DOHH2 (cell line): ENCODE data around the gene ELL2.

Experiments
- H3F3A ChIP-seq: fragments of 200-600 bp; sonication (generic), shearing (Covaris generic); 2 replicates; pipeline ENCODE4 v1.6.0; 2016; ENCODE audit warnings: antibody characterized with exemption, mild to moderate bottlenecking; ENCODE audit not compliant: control insufficient read depth, insufficient read depth
- H3K27ac ChIP-seq: fragments of 200-600 bp; sonication (generic); 2 replicates; pipeline ENCODE4 v1.5.1; 2014; ENCODE audit warnings: low read depth, mild to moderate bottlenecking, low read length, moderate library complexity
- H3K27me3 ChIP-seq: fragments of 200-600 bp; sonication (generic); 2 replicates; pipeline ENCODE4 v1.6.1; 2014; ENCODE audit warnings: mild to moderate bottlenecking, low read length, mixed read lengths; ENCODE audit not compliant: control insufficient read depth
- H3K36me3 ChIP-seq: fragments of 200-600 bp; sonication (generic); 2 replicates; pipeline ENCODE4 v1.6.1; 2014; ENCODE audit warnings: mild to moderate bottlenecking, low read length, moderate library complexity, mixed read lengths; ENCODE audit not compliant: control insufficient read depth
- H3K4me1 ChIP-seq: fragments of 200-600 bp; sonication (generic); 2 replicates; pipeline ENCODE4 v1.6.1; 2014; ENCODE audit warnings: mild to moderate bottlenecking, low read length, mixed read lengths; ENCODE audit not compliant: control insufficient read depth
- H3K4me2 ChIP-seq: fragments of 200-600 bp; sonication (generic); 2 replicates; pipeline ENCODE4 v1.6.0; 2014; ENCODE audit warnings: mild to moderate bottlenecking, low read length, moderate library complexity
- H3K4me3 ChIP-seq: fragments of 200-600 bp; sonication (generic); 2 replicates; pipeline ENCODE4 v1.5.1; 2014; ENCODE audit warnings: mild to moderate bottlenecking, low read length, mixed read lengths
- H3K79me2 ChIP-seq: fragments of 200-600 bp; sonication (generic); 2 replicates; pipeline ENCODE4 v1.6.1; 2014; ENCODE audit warnings: mild to moderate bottlenecking, low read length, mixed read lengths; ENCODE audit not compliant: control insufficient read depth
- H3K9me2 ChIP-seq: fragments of 200-600 bp; sonication (generic); replicated peaks from 2 replicates; pipeline ENCODE4 v1.6.1; 2014; ENCODE audit warnings: mild to moderate bottlenecking, low read length, mixed read lengths; ENCODE audit not compliant: control insufficient read depth
- H3K9me3 ChIP-seq: fragments of 200-600 bp; sonication (generic); 2 replicates; pipeline ENCODE4 v1.6.1; 2014; ENCODE audit warnings: antibody characterized with exemption, low read length, mixed read lengths; ENCODE audit not compliant: control insufficient read depth, insufficient read depth
- H4K20me1 ChIP-seq: fragments of 200-600 bp; sonication (generic); 2 replicates; pipeline ENCODE4 v1.6.0; 2014; ENCODE audit warnings: low read depth, mild to moderate bottlenecking, antibody characterized with exemption, low read length, moderate library complexity; ENCODE audit not compliant: control insufficient read depth, insufficient read depth
- CTCF ChIP-seq: fragments of 200-600 bp; sonication (generic); IDR thresholded peaks from one replicate; pipeline ENCODE4 v1.5.1; 2014; ENCODE audit warnings: antibody characterized with exemption, mild to moderate bottlenecking, low read depth, low read length; ENCODE audit not compliant: poor library complexity, severe bottlenecking
- EZH2phosphoT487 ChIP-seq: fragments of 200-600 bp; sonication (generic); IDR thresholded peaks from 2 replicates; pipeline ENCODE4 v1.6.1; 2017; ENCODE audit warnings: borderline replicate concordance, mild to moderate bottlenecking, antibody characterized with exemption, low read length, moderate library complexity, mixed read lengths

ELL2 gene

GRCh38 chr5:95951916-95952315 is 9.7 kb downstream of the ELL2 start:
- Histone ChIP-seq H3F3A (no peaks in the 10 kb centered on the region), H3K9me3 (no peaks in the 10 kb centered on the region), H3K36me3 (no peaks in the 10 kb centered on the region), H3K9me2 (no peaks in the 10 kb centered on the region), H3K4me3 (no peak overlapping the region), H3K4me1 (no peaks in the 10 kb centered on the region), H3K27ac (no peak overlapping the region), H3K79me2 (no peaks in the 10 kb centered on the region), H3K4me2 (no peak overlapping the region), H4K20me1 (no peaks in the 10 kb centered on the region), H3K27me3 (no peaks in the 10 kb centered on the region; the same call in none of the 2 replicates)
- no peak for TF ChIP-seq EZH2phosphoT487
- TF ChIP-seq CTCF, result no peak

GRCh38 chr5:95949810-95950209 is 11.8 kb downstream of the ELL2 start:
- no peaks in the 10 kb centered on the region for H4K20me1 ChIP-seq
- no peaks in the 10 kb centered on the region for H3K9me2 ChIP-seq
- TF ChIP-seq CTCF, result no peak
- TF ChIP-seq EZH2phosphoT487, result no peak
- H3K79me2 ChIP-seq, result no peaks in the 10 kb centered on the region
- no peaks in the 10 kb centered on the region for H3K36me3 ChIP-seq
- H3K27me3 ChIP-seq, result no peaks in the 10 kb centered on the region; the same call in 1 of the 2 replicates
- no peak overlapping the region for H3K4me2 ChIP-seq
- H3K4me3 ChIP-seq, result no peak overlapping the region
- no peak overlapping the region for H3K27ac ChIP-seq
- no peaks in the 10 kb centered on the region for H3K9me3 ChIP-seq
- H3F3A ChIP-seq, result no peaks in the 10 kb centered on the region
- no peaks in the 10 kb centered on the region for H3K4me1 ChIP-seq

- no peaks in the 10 kb centered on the region; the same call in 1 of the 2 replicates for H3K27me3 ChIP-seq
- H4K20me1 ChIP-seq, result no peaks in the 10 kb centered on the region
- TF ChIP-seq CTCF (no peak), EZH2phosphoT487 (no peak)
- no peaks in the 10 kb centered on the region for H3K9me2 ChIP-seq
- no peaks in the 10 kb centered on the region for H3K79me2 ChIP-seq
- H3F3A ChIP-seq, result no peaks in the 10 kb centered on the region
- H3K36me3 ChIP-seq, result no peaks in the 10 kb centered on the region
- H3K4me2 ChIP-seq, result no peak overlapping the region
- no peaks in the 10 kb centered on the region for H3K4me1 ChIP-seq
- H3K4me3 ChIP-seq, result no peak overlapping the region
- H3K27ac ChIP-seq, result no peak overlapping the region
- H3K9me3 ChIP-seq, result no peaks in the 10 kb centered on the region
These were observed 13.0 kb downstream of the ELL2 start for GRCh38 chr5:95948631-95949030.

GRCh38 chr5:95946451-95946850 is 15.2 kb downstream of the ELL2 start:
- Histone ChIP-seq H3K4me1 (no peaks in the 10 kb centered on the region), H3K9me2 (no peaks in the 10 kb centered on the region), H3K4me2 (no peak overlapping the region), H3K9me3 (no peaks in the 10 kb centered on the region), H3F3A (no peaks in the 10 kb centered on the region), H4K20me1 (no peaks in the 10 kb centered on the region), H3K4me3 (no peak overlapping the region), H3K36me3 (no peaks in the 10 kb centered on the region), H3K79me2 (no peaks in the 10 kb centered on the region), H3K27ac (no peak overlapping the region), H3K27me3 (no peaks in the 10 kb centered on the region; the same call in 1 of the 2 replicates)
- TF ChIP-seq EZH2phosphoT487, result no peak
